Parathyroid adenoma (tissue), 2 donors: ENCODE results near the gene IRF4.

Experiments used
- H2AFZ ChIP-seq: fragments of 300-600 bp; sonication (generic); one replicate; pipeline ENCODE4 v1.7.0; 2017; ENCODE audit warnings: antibody characterized with exemption, mild to moderate bottlenecking
- H3K27ac ChIP-seq: fragments of 300-600 bp; sonication (generic); one replicate; pipeline ENCODE4 v1.7.0; 2017
- H3K27me3 ChIP-seq: fragments of 300-600 bp; sonication (generic); one replicate; pipeline ENCODE4 v1.7.0; 2017; ENCODE audit warnings: low read length; ENCODE audit not compliant: control insufficient read depth, insufficient read depth
- H3K36me3 ChIP-seq: fragments of 300-600 bp; sonication (generic); one replicate; pipeline ENCODE4 v1.7.0; 2017; ENCODE audit warnings: low read length; ENCODE audit not compliant: control insufficient read depth, insufficient read depth
- H3K4me1 ChIP-seq: fragments of 300-600 bp; sonication (generic); one replicate; pipeline ENCODE4 v1.7.0; 2017; ENCODE audit warnings: control low read depth
- H3K4me2 ChIP-seq: fragments of 300-600 bp; sonication (generic); one replicate; pipeline ENCODE4 v1.7.0; 2017; ENCODE audit warnings: low read length
- H3K4me3 ChIP-seq: fragments of 300-600 bp; sonication (generic); one replicate; pipeline ENCODE4 v1.7.0; 2017; ENCODE audit warnings: low read depth, low read length
- H3K79me2 ChIP-seq: fragments of 300-600 bp; sonication (generic); one replicate; pipeline ENCODE4 v1.7.0; 2017; ENCODE audit warnings: control low read depth
- H3K9ac ChIP-seq: fragments of 300-600 bp; sonication (generic); one replicate; pipeline ENCODE4 v1.7.0; 2017; ENCODE audit warnings: mild to moderate bottlenecking
- H3K9me3 ChIP-seq: fragments of 300-600 bp; sonication (generic); one replicate; pipeline ENCODE4 v1.7.0; 2017; ENCODE audit warnings: low read length; ENCODE audit not compliant: control insufficient read depth
- TF ChIP-seq, protein P1 (sequence below): fragments of 300-600 bp; sonication (generic); IDR thresholded peaks from one replicate; pipeline ENCODE4 v1.7.0; 2017; ENCODE audit warnings: antibody characterized with exemption, mild to moderate bottlenecking
- donor health status: primary hyperparathyroidism.

The IRF4 gene

DNA sequence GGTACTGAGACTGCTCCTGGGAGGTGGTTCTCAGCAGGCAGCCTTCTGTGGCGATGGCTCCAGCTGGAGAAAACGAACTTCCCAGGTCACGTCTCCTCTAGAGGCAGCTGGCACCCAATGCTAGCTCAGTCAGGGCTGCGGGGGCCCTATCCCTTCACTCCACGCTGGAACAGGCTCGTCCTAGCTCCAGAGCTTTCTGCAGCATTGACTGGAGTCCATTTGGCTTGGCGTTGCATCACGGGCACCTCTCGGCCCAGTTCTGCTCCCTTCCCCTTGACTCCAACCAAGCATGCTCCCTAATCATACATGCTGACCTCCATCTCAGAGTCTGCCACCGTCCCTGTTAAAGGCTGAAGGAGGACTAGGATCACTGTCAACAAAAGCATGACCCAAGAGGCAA is 5.9 kb upstream of the IRF4 start:
- H3K9me3 ChIP-seq, result no peaks in the 10 kb centered on the region
- TF ChIP-seq, protein P1, sequence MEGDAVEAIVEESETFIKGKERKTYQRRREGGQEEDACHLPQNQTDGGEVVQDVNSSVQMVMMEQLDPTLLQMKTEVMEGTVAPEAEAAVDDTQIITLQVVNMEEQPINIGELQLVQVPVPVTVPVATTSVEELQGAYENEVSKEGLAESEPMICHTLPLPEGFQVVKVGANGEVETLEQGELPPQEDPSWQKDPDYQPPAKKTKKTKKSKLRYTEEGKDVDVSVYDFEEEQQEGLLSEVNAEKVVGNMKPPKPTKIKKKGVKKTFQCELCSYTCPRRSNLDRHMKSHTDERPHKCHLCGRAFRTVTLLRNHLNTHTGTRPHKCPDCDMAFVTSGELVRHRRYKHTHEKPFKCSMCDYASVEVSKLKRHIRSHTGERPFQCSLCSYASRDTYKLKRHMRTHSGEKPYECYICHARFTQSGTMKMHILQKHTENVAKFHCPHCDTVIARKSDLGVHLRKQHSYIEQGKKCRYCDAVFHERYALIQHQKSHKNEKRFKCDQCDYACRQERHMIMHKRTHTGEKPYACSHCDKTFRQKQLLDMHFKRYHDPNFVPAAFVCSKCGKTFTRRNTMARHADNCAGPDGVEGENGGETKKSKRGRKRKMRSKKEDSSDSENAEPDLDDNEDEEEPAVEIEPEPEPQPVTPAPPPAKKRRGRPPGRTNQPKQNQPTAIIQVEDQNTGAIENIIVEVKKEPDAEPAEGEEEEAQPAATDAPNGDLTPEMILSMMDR, result no peak
- no peak overlapping the region for H3K4me3 ChIP-seq
- no peak overlapping the region for H3K27ac ChIP-seq
- no peaks in the 10 kb centered on the region for H3K4me1 ChIP-seq
- no peaks in the 10 kb centered on the region for H3K36me3 ChIP-seq
- no peaks in the 10 kb centered on the region for H3K79me2 ChIP-seq
- H3K9ac ChIP-seq, result no peak overlapping the region
- H2AFZ ChIP-seq, result no peak overlapping the region
- no peaks in the 10 kb centered on the region for H3K27me3 ChIP-seq
- H3K4me2 ChIP-seq, result no peak overlapping the region

DNA sequence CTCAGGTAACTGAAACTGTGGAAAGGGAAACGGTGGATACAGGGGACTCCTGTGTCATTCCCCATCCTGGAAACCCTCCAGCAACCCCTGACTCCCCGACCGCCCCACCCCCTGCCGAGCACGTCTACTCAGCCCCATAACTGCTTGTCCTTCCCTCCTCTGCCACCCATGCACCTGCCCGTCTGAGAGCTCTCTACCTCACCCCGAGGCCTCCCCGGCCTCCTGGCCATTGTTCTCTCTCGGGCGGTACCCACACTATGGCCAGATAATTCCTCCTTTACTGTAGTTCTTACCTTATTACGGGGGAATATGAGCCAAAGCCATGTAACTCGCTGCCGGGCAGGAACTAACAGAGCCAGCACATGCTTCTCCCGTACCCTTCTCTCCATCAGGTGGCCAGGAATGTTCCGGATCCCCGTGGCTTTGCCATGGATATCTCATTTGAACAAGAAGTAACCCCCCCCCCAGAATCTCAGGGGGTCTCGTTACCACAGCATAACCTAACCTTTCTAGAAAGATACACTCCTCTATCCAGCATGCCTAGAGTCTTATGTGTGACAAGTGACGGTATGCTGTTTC is 4.8 kb upstream of the IRF4 start:
- Histone ChIP-seq H3K4me1 (no peaks in the 10 kb centered on the region), H3K4me2 (no peak overlapping the region), H3K9ac (no peak overlapping the region), H3K79me2 (no peaks in the 10 kb centered on the region), H3K9me3 (no peaks in the 10 kb centered on the region), H3K36me3 (no peaks in the 10 kb centered on the region), H3K4me3 (no peak overlapping the region), H3K27me3 (no peaks in the 10 kb centered on the region), H3K27ac (no peak overlapping the region), H2AFZ (no peak overlapping the region)
- TF ChIP-seq, protein P1, result no peak

DNA sequence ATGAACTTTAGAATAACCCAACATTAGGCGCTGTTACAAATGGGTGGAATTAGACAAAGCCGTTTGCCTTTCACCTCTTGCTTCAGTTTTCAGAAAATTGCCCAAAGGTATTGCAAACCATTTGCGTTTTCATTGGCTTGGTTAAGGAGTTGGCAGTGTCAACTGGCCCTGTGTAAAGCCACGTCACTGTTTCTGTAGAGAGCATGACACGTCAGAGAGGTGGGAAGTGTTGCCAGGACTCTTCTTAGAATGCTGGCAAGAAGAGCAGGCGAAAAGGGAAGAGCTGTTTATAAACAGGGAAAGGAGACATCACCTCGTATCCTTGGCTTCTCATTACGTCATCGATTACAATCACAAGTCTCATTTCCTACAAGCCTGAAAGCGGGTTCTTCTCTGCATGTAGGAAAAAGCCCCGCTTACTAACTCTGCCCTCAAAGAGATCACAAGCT is 4.2 kb upstream of the IRF4 start:
- Histone ChIP-seq H3K4me1 (no peaks in the 10 kb centered on the region), H3K4me2 (no peak overlapping the region), H3K9me3 (no peaks in the 10 kb centered on the region), H3K27me3 (no peaks in the 10 kb centered on the region), H3K36me3 (no peaks in the 10 kb centered on the region), H3K4me3 (no peak overlapping the region), H3K27ac (no peak overlapping the region), H3K9ac (no peak overlapping the region), H3K79me2 (no peaks in the 10 kb centered on the region), H2AFZ (no peak overlapping the region)
- TF ChIP-seq, protein P1, result no peak

DNA sequence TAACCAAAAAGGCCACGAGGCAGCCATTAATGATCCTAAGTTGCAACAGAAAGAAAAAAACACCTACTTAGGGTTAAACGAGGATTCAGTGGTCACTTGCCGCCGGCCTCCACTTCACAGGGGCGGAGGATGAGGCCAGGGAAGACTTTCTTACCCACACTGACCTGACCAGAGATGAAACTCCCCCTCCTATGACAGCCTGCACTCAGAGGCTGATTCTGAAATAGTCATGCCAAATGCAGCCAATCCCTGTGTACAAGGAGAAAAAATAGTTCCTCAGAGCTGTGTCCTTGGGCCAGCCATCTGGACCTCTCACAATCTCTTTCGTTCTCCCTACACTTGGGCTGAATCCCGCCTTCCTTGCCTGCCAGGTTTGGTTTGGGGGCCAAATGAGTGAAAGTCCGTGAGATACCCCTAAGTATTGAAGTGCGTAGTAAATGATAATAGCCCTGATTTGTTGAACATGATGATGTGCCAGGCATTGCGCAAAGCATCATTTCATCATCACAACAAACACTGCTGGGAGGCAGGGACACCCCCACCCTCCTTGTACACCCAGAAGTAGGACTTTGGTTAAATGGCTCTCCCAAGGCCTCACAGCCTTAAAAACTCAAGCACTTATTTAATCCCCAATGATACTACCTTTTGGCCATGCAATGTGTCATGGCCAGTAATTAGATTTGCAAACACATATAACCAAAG is 3.2 kb upstream of the IRF4 start:
- no peak overlapping the region for H2AFZ ChIP-seq
- H3K9me3 ChIP-seq, result no peaks in the 10 kb centered on the region
- H3K4me1 ChIP-seq, result no peaks in the 10 kb centered on the region
- no peak overlapping the region for H3K9ac ChIP-seq
- no peak overlapping the region for H3K4me3 ChIP-seq
- no peaks in the 10 kb centered on the region for H3K36me3 ChIP-seq
- H3K79me2 ChIP-seq, result no peaks in the 10 kb centered on the region
- H3K27me3 ChIP-seq, result no peaks in the 10 kb centered on the region
- H3K27ac ChIP-seq, result no peak overlapping the region
- TF ChIP-seq, protein P1, result no peak
- no peak overlapping the region for H3K4me2 ChIP-seq

DNA sequence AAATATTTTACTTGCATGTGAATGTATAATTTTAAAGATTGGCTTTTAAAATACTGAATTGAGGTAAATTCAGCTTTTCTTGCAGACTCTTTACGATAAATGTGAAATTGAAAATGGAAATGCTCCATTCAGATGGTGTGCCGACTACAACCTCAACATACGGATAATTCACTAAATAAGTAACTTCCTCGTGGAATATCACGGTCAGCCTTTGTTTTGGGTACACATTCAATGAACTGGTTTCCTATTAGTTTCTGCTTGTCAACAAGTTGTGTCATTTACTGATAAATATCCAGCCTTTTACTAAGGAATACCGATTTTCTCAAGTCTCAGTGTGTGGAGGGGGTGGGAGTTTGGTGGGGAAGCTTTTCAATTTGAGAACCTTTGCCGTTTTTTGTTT is 2.4 kb upstream of the IRF4 start:
- Histone ChIP-seq H2AFZ (no peak overlapping the region), H3K36me3 (no peaks in the 10 kb centered on the region), H3K4me1 (no peaks in the 10 kb centered on the region), H3K4me2 (no peak overlapping the region), H3K27me3 (no peaks in the 10 kb centered on the region), H3K79me2 (no peaks in the 10 kb centered on the region), H3K9ac (no peak overlapping the region), H3K4me3 (no peak overlapping the region), H3K27ac (no peak overlapping the region), H3K9me3 (no peaks in the 10 kb centered on the region)
- TF ChIP-seq, protein P1, result no peak
